HG03558 (cell line): ENCODE data around the gene SERPINB6.
"Not testable (repeated sequence)": the region's sequence is repeated elsewhere in the genome, so short reads cannot be mapped to it uniquely, and the experiment has no call there.

Source experiments
- ATAC-seq: cut with Tn5 transposase; IDR thresholded peaks from one replicate; pipeline ENCODE4 v1.9.1; 2021; ENCODE audit warnings: moderate number of reproducible peaks; ENCODE audit not compliant: unreplicated experiment; ENCODE audit errors: extremely low read depth

The SERPINB6 gene

DNA sequence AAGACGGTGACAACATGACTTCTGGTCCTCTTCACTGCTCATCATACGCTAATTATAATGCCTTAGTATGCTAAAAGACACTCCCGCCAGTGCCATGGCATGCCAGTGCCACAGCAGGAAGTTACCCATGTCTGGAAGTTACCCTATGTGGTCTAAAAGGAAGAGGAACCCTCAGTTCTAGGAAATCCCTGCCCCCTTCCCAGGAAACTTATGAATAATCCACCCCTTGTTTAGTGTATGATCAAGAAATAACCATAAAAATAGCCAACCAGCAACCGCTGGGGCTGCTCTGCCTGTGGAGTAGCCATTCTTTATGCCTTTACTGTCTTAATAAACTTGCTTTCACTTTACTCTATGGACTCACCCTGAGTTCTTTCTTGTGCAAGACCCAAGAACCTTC is 52.4 kb downstream of the SERPINB6 start:
- ATAC-seq: no peak

DNA sequence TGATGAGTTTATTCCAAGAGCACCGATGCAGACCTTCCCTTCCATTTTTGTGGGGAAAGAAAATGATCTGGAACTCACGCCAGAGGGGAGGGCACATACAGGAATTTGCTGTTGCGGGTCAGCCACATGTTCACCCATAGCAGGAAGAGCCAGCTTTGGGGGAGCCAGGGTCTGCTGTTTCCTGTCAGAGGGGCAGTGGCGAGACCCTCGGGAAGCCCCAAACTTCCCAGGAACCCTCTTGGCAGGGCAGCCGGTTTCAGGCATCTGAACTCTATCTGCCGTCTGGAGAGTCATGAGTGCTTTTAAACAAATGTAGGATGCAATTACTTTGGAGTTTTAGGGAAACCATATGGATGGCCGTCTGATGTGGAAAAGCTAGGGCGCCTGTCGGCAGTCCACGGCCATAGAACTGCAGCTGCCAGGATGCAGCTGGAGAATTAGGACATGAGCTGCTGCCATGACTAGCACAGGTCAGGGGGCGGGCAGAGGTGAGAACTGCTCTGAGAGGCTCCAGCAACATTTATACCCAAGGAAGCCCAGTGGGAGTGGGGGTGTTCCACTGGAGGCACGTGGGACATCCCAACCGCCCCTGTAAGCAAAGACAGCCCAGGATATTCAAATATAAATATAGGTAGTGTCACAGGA is 53.4 kb downstream of the SERPINB6 start:
- no peak for ATAC-seq

DNA sequence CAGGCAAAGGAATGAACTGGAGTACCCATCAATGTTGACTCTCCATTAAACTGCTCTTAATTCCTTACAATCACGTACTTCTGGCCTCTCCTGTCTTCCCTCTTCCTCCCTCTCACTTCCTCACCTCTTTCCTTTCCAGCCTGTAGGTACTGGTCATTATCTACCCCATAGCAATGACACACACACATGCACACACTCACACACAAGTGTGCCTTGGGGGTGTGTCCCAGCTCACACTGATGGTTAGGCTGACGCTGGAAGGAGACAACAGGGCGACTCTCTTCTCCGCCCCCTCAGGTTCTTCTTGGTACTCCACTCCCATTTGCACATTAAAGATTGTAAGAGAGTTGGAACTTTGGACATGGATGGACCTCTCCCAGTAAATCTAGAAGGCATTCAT is 54.3 kb downstream of the SERPINB6 start:
- ATAC-seq: no peak

DNA sequence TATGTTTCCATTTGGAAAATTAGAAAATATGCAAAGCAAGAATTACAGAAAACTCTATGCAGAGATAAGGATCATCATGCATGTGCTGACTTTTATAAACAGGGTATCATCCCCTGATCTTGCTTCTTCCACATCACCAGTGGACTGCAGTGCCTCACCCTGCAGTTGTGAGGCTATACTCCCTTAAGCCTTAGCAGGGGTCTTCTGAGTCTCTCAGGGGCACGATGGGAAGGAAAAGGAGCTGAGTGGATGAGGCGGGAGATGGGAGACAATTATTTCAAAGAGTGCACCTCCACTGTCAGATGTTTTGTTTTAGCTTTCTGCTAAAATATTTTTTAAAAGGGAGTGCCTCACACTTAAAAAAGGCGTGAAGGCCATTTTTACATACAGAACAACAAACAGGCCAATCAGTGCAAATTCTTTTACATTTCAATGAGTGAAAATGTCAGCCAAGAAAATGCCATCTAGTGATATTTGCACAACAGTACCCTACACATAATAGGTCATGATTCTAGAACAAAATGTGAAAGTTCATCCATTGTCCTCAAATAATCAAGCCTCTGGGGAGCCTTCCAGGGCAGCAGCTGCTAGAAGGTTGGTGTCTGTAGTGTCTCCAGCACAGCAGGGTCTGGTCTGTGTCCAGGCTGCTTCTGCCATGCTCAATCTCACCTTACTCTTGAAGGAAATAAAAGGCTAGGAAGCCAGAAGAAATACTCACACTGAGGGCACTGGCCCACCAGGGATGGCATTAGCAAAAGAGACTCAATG is 55.0 kb downstream of the SERPINB6 start:
- no peak for ATAC-seq

DNA sequence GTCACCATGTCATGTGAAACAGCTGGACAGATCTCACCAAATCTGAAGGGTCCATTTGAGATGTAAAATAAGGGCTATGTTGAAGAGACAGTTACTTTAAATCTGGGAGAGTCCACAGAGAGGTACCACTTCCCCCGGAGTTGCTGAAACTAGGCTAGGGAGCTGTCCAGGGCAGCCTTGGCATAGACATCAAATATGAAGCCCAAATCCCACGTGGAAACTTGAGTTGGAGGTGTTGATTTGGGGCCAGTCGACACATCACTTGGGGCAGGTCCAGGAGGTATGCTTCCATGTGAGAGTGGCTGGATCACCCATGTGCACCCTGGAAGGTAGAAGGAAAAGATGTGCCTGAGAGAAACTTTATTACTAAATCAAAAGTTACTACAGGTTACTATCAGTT is 56.2 kb downstream of the SERPINB6 start:
- no peak for ATAC-seq

DNA sequence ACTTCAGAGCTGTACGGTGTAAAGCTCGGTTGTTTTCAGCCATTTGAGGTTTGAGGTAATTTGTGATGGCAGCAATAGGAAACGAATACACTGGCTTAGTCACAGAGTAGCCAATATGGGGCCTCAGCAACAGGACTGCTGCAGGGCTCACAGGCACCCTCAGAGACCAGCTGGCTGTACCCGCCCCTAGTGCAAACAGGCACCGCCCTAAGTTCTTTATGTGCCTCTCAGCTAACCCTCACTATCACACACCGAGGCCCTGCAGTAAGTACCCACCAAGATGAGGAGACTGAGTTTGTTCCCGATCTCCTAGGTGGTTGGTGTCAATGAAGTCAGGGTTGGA is 57.1 kb downstream of the SERPINB6 start:
- ATAC-seq: no peak

DNA sequence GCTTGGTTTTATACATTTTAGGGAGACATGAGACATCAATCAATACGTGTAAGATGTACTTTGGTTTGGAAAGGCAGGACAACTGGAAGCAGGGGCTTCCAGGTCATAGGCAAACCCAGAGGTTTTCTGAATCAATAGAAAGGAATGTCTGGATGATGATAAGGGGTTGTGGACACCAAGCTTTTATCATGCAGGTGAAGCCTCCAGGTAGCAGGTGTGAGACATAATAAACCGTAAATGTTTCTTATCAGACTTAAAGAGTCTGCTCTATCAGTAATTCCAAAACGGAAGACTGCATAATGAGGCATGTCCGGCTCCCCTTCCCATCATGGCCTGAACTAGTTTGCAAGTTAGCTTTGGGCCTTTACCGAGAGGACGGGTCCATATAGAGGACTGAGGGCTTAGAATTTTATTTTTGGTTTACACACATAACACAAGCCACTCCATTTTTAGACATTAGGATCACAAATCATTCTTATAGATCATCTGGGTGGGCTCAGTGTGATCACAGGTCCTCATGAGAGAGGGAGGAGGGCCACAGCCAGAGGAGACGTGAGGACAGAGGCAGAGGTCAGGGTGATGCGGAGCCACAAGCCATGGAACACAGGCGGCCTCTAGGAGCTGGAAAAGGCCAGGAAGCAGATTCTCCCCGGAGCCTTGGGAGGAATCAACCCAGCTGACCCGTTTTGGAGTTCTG is 57.6 kb downstream of the SERPINB6 start:
- no peak for ATAC-seq

DNA sequence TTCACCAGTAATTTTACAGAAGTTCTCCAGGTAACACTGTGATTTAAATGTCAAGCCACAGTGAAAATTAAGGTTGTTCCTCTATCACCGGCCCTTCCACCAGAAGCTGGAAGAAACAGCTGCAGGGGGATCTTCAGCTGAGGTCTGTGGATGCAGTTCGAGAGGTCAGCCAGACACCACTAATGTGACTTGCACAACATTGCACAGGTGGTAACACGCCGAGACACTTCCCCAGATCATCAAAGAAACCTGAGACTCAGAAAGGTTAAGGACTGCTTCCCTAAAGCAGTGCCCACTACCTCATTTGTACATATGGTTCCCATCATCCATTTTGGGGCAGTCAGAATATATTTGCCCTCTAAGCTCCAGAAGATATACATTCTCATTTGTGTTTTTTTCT is 60.2 kb downstream of the SERPINB6 start:
- ATAC-seq: no peak

DNA sequence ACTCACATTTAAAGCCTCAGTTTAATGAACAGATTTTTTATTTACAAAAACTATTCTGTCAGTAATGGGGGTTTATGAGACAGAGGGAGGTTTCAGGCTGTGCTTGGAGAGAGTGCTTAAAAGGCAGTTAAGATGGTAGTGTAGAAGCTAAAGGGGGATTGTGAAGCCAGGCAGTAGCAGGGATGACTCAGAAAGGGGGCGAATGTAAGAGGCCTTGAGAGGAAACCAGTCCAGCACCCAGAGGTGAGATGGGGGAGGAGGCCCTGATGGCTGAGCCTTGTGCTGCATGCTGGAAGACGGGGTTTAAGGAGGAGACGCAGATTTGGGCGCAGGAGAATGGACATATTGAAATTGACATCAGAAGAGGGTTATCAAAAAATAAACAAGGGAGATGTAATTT is 61.6 kb downstream of the SERPINB6 start:
- no peak for ATAC-seq

DNA sequence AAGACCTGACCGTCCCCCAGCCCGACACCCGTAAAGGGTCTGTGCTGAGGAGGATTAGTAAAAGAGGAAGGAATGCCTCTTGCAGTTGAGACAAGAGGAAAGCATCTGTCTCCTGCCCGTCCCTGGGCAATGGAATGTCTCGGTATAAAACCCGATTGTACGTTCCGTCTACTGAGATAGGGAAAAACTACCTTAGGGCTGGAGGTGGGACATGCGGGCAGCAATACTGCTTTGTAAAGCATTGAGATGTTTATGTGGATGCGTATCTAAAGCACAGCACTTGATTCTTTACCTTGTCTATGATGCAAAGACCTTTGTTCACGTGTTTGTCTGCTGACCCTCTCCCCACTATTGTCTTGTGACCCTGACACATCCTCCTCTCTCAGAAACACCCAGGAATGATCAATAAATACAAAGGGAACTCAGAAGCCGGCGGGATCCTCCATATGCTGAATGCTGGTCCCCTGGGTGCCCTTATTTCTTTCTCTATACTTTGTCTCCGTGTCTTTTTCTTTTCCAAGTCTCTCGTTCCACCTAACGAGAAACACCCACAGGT is 62.2 kb downstream of the SERPINB6 start:
- ATAC-seq: not testable (repeated sequence)

DNA sequence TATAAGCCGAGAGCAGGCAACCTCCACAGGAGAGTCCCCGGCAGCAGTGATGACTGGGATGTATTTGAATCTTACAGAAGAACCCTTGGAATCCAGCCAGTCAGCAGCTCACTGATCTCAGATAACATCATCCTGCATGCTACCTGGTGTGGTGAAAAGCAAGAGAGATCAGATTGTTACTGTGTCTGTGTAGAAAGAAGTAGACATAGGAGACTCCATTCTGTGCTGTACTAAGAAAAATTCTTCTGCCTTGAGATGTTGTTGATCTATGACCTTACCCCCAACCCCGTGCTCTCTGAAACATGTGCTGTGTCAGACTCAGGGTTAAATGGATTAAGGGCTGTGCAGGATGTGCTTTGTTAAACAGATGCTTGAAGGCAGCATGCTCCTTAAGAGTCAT is 62.9 kb downstream of the SERPINB6 start:
- not testable (repeated sequence) for ATAC-seq

DNA sequence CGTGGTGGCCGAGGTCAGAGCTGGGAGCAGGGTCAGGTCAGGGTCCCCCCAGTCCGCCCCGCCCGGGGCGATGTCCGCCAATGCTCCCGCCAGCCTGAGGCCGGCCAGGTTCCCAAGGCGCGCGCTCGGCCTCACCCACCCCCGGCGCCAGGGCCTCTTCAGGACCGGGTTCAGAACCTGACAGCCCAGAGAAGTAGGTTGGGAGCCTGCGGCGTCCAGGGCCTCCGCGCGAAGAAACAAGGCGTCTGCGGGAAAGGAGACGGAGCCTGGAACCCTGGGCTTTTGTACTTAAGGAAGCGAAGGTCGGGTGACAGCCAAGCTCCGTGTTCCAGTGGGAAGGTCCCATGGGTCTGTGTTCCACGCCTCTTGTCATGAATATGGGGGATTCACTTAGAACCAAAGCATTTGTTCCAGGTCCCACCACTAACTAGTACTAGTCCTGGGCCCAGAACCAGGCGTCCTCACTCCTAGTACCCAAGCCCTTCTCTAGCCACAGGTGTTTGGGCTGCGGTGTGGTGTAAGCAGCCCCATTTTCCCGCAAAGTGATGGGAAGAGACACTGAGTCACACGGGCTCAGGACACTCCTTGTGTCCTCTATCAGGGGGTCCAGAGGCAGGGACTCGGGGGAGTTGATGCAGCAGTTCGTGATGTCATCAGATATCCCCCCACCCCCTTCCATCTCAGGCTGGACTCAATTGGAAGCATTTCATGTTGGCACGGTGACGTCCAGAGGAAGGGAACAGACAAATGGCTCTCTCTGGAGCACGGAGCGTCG is 67.8 kb downstream of the SERPINB6 start:
- ATAC-seq: not testable (repeated sequence)

DNA sequence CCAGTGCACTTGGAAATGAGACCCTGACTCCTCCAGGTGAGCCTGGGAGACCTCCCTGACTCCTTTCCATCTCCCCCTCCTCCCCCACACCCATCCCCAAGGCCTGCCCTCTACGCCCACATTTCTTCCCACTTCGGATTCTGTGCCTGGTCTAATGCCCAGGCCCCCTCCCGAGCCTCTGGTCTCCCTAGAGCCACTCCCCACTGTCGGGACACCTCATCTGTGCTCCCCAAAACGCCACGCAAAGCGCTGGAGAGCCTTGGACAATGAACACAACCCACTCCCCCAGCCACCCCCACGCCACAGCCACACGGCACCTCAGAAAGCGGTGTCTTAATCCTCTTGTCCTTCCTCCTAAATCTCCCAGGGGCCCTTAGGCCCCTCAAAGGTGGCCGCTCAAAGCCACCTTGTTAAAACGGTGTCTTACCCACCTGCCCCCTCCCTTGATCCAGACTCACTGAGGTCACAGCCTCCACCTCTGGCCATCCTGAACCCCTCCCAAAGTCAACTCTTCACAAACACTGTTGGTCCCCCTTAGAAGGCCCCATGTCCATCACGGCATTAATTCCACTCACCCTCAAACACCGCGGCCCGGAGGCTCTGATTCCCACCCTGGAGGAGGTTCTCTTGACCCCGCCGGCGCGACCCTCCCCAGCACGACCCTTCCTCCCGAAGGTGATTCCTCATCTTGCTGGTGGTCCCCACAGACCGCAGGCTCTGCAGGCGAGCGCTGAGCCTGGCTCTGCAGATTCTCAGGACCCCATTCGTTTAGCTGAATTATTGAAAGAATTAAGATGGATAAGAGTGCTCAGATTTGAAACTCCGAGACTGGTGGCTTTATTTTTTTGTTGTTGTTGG is 69.5 kb downstream of the SERPINB6 start:
- ATAC-seq: not testable (repeated sequence)

DNA sequence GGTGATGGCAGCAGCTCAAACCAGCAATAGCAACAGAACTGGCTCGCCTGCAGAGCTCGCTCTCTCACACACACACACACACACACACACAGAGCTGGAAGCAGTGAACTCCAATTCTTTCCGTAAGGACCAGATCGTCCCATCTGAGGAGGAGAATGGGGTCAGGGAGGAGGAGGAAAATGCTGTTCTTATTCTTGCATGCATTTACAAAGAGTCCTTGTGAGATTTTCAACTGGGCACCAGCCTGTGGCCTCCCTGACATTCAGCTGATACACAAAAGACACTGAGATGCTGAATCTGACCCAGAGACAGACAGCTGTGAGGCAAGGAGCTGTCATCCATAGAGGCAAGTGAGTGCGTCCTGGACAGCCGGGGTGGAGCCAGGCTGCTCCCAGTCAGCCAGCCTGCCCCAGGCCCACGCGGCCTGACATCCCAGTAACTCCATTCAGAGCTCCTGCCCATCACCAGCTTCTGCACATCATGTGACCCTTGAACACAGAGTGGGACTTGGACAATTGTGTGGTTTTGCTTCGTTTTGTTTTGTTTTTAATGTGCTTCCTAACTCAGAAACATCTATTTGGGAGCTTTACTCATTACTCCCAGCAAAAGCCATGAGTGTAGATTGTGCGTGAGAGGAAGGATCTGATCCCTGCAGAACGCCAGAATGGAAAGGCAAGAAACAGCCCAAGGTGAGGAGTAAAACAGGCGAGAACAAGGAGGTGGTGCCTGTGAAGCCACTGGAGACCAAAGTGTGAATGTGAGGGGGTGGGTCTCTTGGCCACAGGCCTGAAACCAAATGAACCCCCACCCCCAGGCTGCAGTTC is 70.3 kb downstream of the SERPINB6 start:
- ATAC-seq: no peak

DNA sequence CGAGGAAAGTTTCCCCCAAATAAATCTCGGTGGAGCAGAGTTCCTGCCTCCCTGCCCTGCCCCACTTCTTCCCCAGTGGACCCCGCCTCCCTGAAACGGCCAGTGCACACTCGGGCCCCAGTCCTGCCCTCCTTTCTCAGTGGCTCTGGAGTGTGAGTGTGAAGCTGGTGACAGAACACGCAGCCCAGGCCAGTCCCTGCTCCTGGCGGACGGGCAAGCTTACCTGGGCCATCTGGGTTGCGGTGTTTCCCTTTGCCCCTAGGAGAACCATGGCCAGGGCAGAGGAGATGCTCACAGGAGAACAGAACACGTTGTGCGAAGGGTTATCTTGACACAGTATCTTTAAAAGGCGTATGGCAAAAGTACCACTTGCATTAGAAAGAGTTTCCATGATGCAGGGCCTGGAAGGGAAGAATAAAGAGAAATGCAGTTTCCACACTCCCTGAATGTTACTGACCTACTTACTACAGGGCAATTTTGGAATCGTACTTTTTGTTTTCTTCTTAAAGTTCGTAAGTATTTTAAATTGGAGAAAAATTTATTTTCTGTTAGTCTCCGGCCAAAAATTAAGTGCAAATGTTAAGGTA is 71.1 kb downstream of the SERPINB6 start:
- ATAC-seq: no peak

DNA sequence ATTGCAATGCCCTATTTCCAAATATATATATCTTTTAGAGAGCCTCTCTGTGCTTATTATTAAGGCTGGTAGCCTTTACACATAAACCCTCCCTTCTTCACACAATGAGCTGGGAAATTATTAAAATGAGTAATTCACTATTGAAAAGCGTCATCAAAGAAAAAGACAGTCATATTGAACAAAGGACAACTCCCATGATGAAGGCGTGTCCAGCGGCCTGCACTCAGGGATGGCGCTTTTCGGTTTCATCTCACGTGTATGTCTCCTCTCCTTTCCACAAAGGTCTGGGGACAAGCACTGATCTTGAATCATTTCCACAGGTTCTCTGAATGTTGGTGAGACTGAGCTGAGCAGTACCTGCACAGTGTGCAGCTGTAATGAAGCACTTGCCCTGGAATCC is 71.8 kb downstream of the SERPINB6 start:
- ATAC-seq: no peak
